GM13977 (cell line): Measurements from ENCODE around the gene DST.

Source experiments
- DNase-seq: peaks from one replicate; pipeline ENCODE4 v3.0.0; 2012; ENCODE audit warnings: low spot score
- in situ Hi-C: fragments of 300-500 bp; cut with MboI; formaldehyde crosslinking; loops from one replicate; pipeline ENCODE4 v1.12.0; 2022; ENCODE audit warnings: low sequenced_read_pairs, low pct_unique_long_range_greater_than_20kb, mixed read lengths, inconsistent platforms; ENCODE audit not compliant: unreplicated experiment
- TF ChIP-seq, protein P1 (sequence below): IDR thresholded peaks from 2 replicates; pipeline ENCODE4 v1.5.1; 2012; ENCODE audit warnings: mild to moderate bottlenecking, control low read depth; ENCODE audit not compliant: insufficient read depth; ENCODE audit errors: extremely low read depth, missing control alignments

DST gene

DNA sequence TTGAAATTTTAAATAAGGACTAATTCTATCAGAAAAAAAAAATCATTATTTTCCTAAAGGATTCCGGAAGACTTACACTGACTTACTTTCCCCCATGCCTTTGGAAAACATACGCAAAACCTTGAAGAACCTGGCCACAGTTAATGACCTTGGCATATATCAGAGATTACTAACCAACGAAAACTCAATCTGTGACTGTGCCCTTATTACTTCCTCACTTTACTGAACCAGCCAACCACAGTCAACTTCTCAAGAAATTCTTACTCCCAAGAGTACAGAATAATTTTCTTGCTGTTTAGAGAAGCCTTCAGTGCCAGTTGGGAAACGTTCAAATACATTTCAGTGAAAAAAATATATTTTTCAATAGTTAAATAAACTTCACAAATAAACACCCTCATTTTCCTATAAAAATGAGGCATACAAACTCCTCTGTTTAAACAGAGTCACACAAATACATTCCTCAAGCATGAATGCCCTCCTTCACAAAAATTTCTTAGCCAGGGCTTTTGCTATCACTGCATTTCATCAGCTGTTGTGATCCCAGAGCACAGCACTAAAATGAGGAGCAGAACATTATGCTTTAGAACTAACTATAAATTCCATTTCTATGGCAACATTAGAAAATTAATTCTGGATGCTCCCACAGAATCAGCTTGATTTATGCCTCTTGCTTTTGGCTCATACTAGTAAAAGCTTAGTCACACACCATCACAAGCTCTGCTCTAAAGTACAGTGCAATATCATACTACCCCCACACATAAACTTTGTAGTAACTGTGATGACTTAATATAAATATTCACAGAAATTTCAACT is 117.6 kb downstream of the DST start:
- no peak for DNase-seq
- TF ChIP-seq, protein P1, sequence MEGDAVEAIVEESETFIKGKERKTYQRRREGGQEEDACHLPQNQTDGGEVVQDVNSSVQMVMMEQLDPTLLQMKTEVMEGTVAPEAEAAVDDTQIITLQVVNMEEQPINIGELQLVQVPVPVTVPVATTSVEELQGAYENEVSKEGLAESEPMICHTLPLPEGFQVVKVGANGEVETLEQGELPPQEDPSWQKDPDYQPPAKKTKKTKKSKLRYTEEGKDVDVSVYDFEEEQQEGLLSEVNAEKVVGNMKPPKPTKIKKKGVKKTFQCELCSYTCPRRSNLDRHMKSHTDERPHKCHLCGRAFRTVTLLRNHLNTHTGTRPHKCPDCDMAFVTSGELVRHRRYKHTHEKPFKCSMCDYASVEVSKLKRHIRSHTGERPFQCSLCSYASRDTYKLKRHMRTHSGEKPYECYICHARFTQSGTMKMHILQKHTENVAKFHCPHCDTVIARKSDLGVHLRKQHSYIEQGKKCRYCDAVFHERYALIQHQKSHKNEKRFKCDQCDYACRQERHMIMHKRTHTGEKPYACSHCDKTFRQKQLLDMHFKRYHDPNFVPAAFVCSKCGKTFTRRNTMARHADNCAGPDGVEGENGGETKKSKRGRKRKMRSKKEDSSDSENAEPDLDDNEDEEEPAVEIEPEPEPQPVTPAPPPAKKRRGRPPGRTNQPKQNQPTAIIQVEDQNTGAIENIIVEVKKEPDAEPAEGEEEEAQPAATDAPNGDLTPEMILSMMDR: no peak
- in situ Hi-C loops: no loop called here

DNA sequence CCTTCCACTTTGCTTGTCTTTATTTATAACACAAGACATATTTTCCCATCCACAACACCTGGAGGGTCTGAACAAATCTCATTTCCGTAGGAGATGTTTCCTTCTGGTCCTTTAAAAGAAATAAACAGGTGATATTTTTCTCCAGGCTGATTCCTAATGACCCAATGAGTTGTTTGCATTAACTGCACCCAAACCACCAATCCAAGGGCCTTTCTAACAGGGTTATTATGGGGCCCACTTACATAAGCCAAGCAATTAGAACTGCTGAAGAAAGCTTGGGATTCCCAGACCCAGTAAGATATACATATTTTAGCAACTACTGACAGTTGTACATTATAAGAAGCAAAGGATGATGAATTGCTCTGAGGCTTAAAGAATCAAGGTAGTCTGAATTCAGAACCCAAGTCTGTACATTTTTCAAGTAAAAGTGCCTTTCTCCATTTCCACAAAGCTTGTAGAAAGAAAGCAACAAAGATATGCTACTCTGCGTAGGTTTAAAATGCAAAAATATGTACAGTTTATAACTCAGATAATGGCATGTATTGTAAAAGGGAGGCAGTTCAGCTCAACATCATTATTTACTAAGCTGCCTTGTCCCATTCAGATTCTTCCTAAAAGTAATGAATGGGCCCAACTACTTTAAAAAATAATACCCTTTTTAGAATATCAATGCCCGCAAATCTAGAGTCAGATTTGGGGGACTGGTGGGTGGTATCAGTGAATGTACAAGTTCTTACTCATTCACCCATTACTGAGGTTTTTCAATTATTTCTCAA is 120.0 kb downstream of the DST start:
- no peak for DNase-seq
- in situ Hi-C loops: no loop called here
- TF ChIP-seq, protein P1: no peak

GRCh38 chr6:56521976-56522375 is 120.7 kb downstream of the DST start:
- TF ChIP-seq, protein P1: no peak
- no peak for DNase-seq
- in situ Hi-C loops: no loop called here

- TF ChIP-seq, protein P1: no peak
- in situ Hi-C loops: no loop called here
- no peak for DNase-seq
Observed at GRCh38 chr6:56521454-56521853, 121.2 kb downstream of the DST start.

- no peak for DNase-seq
- in situ Hi-C loops: no loop called here
- TF ChIP-seq, protein P1: no peak
Observed at GRCh38 chr6:56520218-56520617, 122.5 kb downstream of the DST start.

DNA sequence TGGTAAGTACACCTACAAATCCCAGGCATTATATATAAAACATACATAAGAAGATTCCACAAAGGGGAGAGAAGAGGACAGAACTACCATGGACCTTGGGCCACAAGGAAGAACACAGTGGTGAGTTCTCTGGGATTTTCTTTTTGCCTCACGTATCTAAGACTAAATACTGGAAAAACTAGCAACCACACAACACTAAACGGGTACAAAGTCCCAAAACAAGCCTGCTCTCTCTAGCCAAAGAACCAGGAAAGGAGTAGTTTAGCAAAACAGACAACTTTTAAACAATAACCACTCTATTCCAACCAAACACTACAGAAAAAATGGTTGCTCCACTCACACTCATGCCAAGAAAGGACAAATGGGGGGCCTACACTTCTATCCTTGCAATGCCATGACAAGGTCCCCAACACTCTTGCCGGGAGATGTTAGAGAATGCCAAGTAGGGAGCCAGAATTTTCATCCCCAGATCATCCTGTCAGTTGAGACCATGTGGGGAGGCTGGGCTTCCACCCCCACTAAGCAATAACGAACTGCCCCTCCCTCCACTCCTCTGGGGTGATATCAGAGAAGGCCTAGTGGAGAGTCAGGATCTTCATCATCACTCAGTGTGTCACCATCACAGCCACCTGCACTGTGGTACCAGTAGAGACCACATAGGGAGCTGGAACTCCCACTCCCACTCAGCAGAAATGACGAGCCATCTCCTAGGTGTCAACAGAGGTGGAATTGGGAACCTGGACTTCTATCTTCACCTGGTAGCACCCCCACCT is 123.5 kb downstream of the DST start:
- no peak for DNase-seq

More for the DNA sequence above, 123.5 kb downstream of the DST start:
- in situ Hi-C loops: no loop called here
- TF ChIP-seq, protein P1: no peak
